ENCODE measurements around the gene CDC73.
A peak's percentile ranks its signal among the peaks of the same experiment; 100 is the strongest.

Gene CDC73

DNA sequence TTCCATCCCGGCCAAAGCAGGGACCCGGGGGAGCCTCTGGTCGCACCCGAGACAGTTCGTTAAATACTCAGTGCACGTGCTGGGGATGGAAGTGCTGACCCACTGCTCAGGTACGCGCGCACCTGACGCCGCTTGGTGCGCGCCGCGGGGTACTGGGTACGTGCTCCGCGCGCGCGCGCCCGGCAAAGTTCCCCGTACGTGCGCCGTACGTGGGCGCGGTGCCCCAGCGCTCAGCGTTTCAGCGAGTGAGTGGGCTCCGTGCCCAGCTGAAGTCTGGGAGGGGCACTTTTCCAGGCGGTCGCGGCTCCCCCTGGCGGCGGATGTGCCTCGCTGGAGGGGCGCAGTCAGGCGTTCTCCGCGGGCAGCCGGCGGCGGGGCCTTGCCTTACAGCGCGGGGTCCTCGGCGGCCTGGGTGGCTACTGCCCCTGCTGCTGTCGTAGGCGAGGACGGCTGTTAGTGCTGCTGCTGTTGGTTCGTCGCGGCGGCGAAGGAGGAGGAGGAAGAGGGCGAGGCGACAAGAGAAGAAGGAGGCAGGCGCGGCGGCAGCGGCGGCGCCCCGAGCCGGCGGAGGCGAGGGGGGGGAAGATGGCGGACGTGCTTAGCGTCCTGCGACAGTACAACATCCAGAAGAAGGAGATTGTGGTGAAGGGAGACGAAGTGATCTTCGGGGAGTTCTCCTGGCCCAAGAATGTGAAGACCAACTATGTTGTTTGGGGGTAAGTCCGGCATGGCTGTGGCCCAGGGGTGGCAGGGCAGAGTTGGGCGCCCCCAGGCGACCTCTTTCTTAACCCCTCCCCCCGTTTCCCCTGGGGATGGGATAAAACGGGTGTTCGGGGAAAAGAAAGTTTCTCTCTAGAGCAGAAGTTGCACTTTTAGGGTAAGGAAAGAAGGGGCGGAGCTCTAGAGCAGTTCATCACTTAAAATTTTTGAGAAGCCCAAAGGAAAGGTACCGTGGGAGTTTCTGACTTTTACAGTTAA, at the start of gene CDC73:
TSS of gene CDC73 (plus strand) at position 416 of the 978 bp plus-strand sequence. CDS start at position 586, 170 bp downstream.
- DNase-seq = peak; percentile 99 to 100

DNA sequence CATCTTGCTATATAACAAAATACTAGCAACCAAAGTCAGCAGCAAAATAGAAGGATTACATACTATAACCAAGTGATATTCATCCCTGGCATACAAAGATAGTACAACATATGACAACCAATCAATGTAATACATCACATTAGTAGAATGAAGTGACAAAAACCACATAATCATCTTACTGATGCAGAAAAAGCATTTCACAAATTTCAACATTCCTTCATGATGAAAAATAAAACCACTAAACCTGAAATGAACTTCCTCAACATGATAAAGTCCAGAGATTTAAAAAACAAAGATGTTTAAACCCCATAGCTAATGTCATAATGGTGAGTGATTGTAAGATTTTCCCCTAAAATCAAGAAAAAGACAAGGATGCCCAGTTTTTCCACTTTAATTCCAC, 43.8 kb upstream of the CDC73 start:
- DNase-seq = no peak

DNA sequence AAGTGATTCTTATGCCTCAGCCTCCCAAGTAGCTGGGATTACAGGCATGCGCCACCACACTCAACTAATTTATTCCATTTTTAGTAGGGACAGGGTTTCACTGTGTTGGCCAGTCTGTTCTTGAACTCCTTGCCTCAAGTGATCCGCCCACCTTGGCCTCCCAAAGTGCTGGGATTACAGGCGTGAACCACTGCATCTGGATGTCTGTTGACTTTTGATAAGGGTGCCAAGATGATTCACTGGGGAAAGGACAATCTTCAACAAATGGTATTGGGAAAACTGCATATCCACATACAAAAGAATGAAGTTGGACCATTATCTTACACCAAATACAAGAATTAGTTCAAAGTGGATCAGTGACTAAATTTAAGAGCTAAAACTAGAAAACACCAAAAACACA, 42.6 kb upstream of the CDC73 start:
- DNase-seq = no peak

DNA sequence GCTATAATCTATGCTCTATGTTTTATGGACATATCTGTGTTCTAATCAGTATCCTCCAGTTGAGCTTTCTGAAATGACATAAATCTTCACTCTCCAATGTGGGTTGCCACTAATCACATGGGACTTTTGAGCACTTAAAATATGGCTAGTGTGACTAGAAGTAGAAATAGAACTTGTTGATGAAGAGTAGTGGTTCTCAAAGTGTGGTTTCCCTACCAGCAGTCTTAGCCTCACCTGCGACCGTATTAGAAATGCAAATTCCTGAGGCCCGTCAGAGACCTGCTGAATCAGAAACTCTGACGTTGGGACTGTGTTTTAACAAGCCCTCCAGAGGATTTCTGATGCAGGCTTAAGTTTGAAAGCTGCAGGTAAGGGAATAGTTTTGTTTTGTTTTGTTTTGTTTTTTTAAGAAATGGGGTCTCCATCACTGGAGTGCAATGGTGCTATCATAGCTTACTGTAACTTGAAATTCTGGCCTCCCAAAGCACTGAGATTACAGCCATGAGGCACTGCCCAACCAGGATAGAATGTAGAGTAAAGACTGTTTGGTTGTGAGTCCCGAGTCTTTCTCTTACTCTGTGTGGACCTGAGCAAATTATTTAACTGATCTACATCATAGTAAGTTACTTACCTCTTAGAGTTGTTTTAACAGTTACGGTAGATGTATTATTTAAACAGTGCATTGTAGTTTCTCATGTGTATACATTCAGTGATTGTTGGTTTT, 38.3 kb upstream of the CDC73 start:
- DNase-seq = no peak

DNA sequence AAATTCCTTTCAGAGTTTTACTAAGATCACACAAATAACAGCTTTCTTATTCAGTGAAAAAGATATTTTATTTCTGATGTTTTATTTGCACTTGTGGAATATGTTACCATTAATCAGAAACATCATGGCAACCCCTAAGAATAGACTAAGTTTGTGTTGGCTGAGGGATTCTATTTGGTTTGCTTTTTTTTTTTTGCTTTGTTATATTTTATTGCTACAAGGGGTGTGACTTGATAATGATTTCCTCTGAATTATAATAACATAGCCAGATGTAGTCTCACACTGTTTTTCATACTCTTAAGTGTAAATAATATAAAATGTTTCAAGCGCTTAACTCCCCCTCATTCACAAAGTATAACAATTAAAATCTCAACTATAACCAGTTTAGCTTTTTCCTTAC, 36.6 kb upstream of the CDC73 start:
- DNase-seq = no peak

DNA sequence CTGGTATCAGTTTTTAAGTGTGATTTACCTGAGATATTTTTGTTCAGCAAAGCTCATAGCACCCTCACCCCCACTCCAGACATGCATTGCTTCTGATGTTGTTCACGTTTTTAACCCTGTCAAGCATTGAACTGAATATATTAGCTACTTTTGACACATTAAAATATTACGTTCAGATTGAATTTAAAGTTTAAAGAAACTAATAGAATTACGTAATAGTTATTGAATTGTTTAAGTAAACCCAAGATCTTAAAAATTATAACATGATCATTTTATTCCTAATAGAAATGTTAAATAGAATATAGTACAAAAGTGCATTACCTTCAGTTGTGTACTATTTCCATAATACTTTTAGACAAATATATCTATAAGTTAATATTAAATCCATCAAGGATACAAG, 35.5 kb upstream of the CDC73 start:
- DNase-seq = no peak

DNA sequence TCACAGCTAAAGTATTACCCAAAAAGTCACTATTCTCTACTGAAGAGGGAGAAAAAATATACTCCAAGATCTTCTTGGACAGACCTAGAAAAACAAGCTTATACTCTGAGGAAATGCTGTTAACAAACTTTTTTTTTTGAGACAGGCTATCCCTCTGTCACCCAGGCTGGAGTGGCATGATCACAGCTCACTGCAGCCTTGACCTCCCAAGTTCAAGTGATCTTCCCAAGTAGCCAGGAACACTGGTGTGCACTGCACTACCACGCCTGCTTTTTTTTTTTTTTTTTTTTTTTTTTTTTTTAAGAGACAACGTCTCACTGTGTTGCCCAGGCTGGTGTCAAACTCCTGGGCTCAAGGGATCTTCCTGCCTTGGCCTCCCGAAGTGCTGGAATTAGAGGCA, 33.9 kb upstream of the CDC73 start:
- no peak for DNase-seq

DNA sequence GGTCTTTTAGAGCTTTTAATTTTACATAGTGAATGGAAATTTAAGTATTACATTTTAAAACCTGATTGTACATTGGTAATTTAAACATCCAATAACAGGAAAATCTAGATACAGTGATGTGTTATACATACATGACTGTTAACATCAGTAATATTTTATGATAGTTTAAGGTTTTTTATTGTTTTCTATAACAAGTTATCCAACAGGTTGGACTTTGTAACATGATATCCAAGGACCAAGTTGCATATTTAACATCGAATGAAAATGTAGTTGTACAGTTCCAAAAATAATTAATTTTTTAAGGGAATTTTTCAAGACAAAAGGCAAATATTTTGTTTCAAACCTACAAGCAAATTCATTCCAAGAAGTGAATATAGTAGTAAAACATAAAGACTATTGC, 31.0 kb upstream of the CDC73 start:
- DNase-seq = no peak

DNA sequence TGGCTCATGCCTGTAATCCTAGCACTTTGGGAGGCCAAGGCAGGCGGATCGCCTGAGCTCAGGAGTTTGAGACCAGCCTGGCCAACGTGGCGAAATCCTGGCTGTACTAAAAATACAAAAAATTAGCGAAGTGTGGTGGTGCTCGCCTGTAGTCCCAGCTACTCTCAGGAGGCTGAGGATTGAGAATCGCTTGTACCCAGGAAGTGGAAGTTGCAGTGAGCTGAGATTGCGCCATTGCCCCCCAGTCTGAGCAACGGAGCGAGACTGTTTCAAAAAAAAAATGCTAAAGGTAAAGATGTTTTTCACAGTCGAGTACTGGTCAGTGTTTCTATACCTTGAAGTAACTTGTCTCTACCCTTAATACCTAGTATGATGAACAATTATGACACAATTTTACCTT, 27.7 kb upstream of the CDC73 start:
- DNase-seq = no peak

DNA sequence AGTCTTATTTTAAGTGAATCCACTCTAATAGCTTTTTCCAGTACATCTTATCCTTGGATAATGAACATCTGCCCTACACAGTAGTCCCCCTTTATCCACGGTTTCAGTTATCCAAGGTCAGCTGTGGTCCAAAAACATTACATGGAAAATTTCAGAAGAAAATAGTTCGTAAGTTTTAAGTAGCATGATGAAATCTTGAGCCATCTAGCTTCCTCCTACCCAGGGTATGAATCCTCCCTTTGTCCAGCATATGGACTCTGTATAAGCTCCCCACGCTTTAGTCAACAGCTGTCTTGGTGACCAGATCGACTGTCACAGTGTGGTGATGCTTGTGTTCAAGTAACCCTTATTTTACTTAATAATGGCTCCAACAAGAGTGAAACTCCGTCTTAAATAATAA, 19.2 kb upstream of the CDC73 start:
- no peak for DNase-seq

DNA sequence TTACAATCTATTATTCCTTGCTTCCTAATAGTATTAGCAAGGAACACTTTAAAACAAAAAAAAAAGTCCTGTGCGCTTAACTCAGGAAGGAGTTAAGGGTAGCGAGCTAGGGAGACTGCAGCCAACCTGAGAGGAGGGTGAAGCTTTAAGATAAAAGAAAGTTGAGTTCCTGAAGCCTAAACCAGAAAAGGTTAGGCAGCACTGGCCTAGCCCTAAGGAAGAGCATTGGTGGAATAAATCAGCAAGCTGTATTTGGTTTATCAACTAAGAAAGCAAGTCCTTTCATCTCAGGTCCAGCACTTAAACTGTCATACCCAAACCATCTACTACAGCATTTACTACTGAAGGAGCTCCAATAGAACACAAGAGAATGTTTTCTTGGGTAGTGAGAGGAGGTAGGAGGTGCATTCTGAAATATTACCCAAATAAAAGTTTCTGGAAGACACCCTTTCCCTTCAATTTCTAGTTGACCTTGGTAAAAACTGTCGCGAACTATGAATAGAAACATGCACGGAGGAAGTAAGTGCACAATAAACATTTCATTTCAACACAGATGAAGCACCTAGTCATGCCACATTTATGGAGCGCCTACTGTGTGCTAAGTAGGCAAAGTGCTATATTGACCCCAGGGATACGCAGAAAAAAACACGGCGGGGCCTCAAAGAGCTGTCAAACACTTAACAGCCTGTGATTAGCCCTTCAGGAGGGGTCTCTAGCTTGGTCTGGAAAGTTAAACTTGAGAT, 17.9 kb upstream of the CDC73 start:
- no peak for DNase-seq

DNA sequence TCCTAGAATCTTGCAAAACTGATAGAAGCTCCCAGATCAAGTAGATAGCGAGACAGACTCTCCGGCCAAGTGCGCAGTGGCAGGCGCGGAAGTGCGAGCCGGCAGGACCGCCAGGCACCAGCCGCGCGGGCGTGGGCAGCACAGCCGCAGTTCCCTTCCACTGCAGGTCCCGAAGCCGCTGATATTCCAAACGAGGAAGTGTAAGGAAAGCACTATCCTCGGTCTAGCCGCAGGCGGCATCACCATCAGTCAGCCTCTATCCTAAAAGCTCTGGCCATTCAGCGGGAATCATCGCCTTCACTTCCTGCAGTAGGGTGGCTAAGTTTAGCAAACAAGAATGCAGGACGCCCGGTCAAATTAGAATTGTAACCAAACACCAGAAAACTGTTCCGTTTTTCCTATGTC, 17.3 kb upstream of the CDC73 start:
- no peak for DNase-seq

DNA sequence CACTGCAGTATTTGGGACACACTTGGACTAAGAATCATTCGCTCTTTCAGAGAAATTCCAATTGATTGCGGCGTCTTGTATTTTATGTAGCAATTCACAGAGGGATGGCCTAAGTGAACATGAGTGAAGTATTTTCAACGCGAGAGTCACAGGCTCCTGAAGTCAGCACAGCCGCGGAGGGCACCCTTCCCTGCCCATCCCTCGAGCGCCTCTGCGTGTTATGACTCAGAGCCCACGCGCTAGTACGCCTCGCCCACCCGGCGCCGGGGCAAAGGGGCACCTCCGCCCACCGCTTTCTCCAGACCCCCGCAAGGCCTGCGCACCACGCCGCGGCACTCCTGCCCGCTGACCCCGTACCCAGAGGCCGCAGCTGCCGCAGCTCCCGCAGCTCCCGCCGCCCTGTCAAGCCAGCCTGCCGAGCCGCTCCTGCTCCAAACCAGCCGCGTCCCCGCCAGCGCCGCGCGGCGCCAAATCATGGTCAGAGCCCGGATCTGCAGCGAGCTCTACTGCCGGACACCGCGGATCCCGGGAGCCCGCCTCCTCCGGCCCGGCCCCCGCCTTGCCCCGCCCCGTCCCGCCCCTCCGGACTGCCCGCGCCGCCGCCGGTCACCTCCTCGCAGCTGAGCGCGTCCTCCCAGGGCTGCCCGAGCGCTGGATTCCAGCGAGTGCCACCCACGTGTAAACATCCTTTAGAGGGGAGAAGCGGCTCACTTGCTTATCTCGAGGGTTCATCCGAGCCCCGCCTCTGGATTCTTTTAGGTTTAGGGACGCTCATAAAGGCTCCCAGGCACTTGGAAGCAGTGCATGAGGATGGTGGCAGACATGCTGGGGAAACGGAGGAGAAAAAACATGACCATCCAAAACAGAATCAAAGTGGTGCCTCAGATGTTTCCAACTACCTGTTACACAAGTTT, 16.7 kb upstream of the CDC73 start, which contains the start of gene GLRX2:
TSS of gene GLRX2 (minus strand) at position 508 of the 914 bp plus-strand sequence. CDS start at position 476, 32 bp downstream.
- DNase-seq = peak; percentile 63 to 71

DNA sequence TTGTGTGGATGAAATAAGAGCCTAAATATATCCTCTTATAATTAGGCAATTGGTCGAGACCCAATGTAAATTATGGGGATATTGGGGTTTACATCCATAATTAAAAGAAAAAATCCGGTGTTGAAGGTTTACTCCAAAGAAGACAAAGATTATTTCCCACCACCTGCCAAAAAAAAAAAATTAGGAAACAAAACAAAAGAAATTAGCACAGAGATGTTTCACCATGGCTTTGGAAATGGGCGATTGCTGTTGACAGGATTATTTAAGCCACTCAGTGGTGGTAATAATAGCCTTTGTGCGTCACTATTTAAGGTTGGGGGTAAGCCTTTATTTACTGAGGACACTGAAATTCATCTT, 16.0 kb upstream of the CDC73 start:
- DNase-seq = no peak

DNA sequence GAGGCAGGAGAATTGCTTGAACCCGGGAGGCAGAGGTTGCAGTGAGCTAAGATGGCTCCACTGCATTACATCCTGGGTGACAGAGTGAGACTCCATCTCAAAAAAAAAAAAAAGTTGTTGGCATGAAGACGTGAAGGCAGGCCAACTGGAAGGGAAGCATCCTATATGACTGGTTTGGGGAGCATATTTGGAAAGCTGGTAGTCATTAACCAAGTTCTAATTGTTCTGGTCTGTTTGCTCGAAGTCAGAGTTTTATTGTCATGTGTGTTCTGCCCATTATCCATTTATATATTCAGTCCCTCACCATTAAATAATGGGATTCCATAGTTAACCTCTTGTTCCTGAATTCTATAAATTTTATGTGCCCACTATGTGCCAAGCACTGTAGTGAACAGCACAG, 13.4 kb upstream of the CDC73 start:
- DNase-seq = no peak

DNA sequence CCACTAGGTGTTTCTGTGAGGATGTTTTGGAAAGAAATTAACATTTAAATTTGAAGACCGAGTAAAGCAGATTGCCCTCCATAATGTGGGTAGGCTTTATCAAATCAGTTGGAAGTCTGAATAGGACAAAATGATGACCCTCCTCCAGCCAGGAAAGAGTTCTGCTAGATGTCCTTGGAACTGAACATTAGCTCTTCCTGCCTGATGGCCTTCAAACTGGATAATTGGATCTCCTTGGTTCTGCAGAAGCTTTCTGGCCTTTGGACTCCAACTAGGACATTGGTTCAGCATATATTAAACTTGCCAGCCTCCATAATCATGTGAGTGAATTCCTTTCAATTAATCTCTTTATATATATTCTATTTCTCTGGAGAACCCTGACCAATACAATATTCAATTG, 12.2 kb upstream of the CDC73 start:
- no peak for DNase-seq

DNA sequence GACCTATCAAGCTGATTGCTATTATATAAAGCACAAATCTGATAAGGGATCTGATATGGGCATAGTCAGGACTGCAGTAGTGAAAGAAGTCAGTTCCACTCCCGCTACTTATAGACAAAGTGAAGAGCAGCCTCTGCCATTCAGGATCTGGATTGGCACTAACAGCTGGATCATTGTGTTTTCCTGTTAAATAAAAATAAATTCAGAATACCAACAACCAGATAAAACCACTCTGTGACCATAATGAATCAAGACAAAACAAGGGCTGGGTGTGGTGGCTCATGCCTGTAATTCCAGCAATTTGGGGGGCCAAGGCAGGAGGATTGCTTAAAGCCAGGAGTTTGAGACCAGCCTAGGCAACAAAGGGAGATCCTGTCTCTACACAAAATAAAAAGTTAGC, 11.6 kb upstream of the CDC73 start:
- DNase-seq = no peak

DNA sequence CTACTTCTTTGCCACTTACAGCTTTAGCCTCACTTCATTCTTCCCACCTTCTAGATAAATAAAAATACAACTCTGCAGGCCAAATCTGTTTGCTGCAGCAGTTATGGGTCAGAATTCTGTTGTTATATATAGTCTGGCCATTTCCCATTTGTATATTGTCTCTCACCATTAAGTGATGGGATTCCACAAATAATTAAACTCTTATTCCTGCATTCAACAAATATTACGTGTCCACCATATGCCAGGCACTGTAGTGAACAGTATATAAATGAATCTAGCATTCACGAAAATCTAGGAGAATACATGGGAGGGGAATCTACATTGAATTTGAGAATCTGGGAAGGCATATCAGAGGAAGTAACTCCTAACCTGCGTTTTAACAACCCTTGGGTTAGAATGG, 11.0 kb upstream of the CDC73 start:
- DNase-seq = no peak

DNA sequence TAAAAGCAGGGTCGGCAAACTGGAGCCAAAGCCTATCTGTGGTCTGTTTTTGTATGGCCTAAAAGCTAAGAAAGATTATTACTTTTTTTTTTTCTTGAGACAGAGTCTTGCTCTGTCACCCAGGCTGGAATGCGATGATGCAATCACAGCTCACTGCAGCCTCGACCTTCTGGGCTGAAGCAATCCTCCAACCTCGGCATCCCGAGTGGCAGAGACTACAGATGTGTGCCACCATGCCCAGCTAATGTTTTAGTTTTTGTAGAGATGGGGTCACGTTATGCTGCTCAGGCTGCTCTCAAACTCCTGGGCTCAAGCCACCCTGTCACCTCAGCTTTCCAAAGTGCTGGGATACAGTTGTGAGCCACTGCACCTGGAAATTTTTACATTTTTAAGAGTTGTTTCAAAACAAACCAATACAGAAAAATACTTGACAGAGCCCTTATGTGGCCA, 10.2 kb upstream of the CDC73 start:
- no peak for DNase-seq

DNA sequence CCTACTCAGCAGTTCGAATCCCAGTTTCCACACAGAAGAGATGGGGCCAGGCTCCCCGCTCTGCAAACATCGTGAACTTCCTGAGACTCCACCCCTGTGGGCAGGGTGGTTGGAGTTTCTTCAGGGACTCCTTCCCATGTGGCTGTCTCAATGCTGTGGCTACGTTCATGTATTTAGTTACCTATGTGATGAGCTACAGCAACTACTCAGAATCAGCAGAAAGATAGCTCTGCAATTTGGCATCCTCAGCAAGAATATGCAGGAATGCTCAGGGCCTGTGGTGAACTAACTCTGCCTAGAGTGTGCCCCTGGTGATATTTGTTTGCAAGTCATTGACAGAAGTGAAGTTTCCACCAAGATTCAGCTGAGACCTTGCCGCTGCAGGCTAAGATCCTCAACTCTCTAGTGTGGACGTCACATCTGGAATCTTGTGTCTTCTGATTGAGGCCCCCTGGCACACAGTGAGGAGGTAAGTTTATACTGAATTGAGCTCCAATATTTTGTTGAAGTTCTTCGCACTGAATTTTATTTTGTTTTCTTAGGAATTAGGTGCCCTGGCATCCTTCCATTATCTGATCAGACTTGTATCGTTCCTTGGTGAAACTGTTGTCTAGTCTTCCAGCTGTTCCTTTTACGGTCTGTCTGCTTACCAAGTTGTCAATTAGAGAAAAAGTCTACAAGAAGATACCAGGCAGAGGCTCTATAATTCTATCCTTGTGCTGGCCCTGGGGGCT, 8.4 kb upstream of the CDC73 start:
- no peak for DNase-seq

DNA sequence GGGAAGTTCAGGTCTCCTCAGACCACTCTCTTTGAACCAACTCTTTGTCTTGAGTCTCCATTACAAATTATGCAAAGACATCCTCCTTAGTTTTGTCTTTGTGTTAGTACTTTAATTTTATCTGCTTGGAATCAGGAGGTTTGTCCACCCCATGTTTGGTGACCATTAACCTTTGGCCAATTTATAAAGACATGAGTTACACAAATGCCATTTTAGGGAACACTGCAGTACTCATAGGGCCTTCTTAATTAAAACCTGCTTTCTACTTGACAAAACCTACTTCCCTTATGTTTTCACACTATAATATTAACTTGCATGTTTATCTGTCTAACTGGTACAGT, 7.9 kb upstream of the CDC73 start:
- DNase-seq = no peak

Measured in activated CD4-positive, alpha-beta T cell treated with anti-CD3 and anti-CD28 coated beads, Interleukin-2, amount 50 U/mL, for 4 hours (primary cell).